ENCODE data around the gene MYPN.

DNA sequence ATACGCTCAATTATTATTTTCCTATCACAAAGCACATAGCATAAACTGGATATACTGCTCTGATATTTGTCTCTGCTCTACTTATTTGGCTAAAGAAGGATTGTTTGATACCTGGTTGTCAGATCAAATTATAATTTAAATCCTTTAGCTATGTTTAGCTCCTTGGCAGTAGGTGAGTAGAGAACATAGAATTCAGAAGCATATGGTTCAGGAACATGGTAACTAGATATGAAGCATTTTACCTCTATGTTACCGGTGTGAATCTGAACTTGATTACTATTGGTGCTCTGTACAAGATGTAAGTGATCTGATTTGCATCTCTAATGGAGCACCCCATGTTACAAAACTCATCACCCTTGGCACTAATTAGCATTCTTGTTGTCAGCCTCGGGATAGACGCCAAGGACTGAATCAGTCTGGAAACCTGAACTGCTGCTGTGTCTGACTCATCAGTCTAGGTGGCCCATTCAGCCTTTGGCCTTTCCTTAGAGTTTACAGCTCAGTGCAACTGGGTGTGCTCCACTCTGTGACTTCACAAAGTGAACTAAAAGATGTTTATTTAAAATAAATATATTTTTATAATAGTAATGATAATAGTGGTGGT is 12.3 kb upstream of the MYPN start:
- TF ChIP-seq POLR2A (IDR thresholded peaks at IDR 0.05; ENCODE audit: low read length) (no peak), GATA1 (IDR thresholded peaks at IDR 0.05; ENCODE audit: low read depth, low read length) (no peak)

Measured in erythroblast (primary cell).